Measurements from ENCODE around the gene DYRK1A. TPM values are rescaled to one million over a fixed set of nuclear protein-coding genes. Genes with fewer than 3 reads are reported as not detected.

Gene DYRK1A
- total RNA-seq, 1 experiment from 2014 or later: 48.7 TPM

GRCh38 chr21:37405629-37406028 lies 39.1 kb downstream of the DYRK1A start:
- CTCF ChIA-PET: no interaction called here
- no TSS peak for BruUV-seq (replicated peaks)
- Histone ChIP-seq H3K9me2 (replicated peaks; ENCODE audit: low read length) (no peaks in the 10 kb centered on the region), H3K9ac (ENCODE audit: low read length) (no peak overlapping the region), H3K9me3 (ENCODE audit: low read length) (peaks cover 5% of the 10 kb centered on the region), H3K79me2 (ENCODE audit: low read length) (peaks cover 98% of the 10 kb centered on the region), H3F3A (ENCODE audit: low read length, unreplicated experiment) (no peaks in the 10 kb centered on the region), H2AFZ (ENCODE audit: low read length) (no peak overlapping the region), H3K4me2 (ENCODE audit: low read length) (no peak overlapping the region), H3K27me3 (ENCODE audit: low read length) (no peaks in the 10 kb centered on the region), H3K36me3 (ENCODE audit: low read depth, low read length) (peaks cover 12% of the 10 kb centered on the region), H4K20me1 (ENCODE audit: low read length) (peaks cover 65% of the 10 kb centered on the region), H3K4me1 (ENCODE audit: insufficient read depth, low read length) (no peaks in the 10 kb centered on the region), H3K27ac (ENCODE audit: low read length) (no peak overlapping the region), H3K4me3 (ENCODE audit: low read length) (no peak overlapping the region)
- intact Hi-C loops (cut with micrococcal nuclease): no loop called here
- no peak for TF ChIP-seq CTCF (conservative IDR thresholded peaks at IDR 0.05; ENCODE audit: low read depth, low read length)
- TF ChIP-seq EZH2 (IDR thresholded peaks at IDR 0.05; ENCODE audit: low read length, unreplicated experiment): no peak
- TF ChIP-seq EZH2phosphoT487 (IDR thresholded peaks at IDR 0.05; ENCODE audit: borderline replicate concordance, low read length): no peak
- ATAC-seq (no peak), DNase-seq (no peak)
- POLR2A ChIA-PET (ENCODE audit: unreplicated experiment): no interaction called here

DNA sequence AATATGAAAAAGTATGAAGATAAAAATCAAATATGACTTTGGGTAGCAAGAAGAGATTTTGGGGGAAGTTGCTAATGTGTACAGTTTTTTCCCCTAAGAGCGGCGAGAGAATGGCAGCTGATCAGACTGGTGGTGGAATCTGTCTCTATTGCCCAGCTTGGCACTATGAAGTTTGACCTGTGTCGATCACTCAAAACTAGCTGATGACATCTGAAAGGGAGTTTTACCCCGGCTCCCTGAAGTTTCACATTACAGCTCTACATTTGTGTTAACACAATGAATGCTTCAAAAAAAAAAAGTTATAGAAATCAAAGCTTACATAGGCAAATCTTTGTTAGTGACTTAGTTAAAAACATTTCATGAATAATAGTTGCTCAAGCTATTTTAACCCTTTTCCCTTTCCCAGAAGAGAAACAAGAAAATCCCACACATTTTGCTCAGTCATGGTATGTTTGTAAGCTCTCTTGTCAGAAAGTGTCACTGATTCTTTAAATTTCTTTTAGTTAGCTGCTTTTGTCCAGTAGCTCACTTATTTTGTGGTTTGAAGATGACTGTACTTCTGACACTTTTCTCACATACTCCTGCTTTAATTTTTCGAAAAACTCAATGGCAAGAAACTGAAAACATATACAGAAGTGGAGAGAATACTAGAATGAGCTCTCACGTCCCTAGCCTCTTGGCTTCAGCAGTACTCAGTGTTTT lies 41.3 kb downstream of the DYRK1A start:
- no TSS peak for BruUV-seq (replicated peaks)
- peaks cover 75% of the 10 kb centered on the region for H4K20me1 ChIP-seq (ENCODE audit: low read length)

More for the DNA sequence above, 41.3 kb downstream of the DYRK1A start:
- ChIA-PET POLR2A (ENCODE audit: unreplicated experiment) (no interaction called here), CTCF (no interaction called here)
- H3K4me2 ChIP-seq (ENCODE audit: low read length): no peak overlapping the region
- H2AFZ ChIP-seq (ENCODE audit: low read length): no peak overlapping the region
- H3K4me1 ChIP-seq (ENCODE audit: insufficient read depth, low read length): no peaks in the 10 kb centered on the region
- H3K36me3 ChIP-seq (ENCODE audit: low read depth, low read length): peaks cover 3% of the 10 kb centered on the region; the same call in 1 of the 2 replicates
- H3K4me3 ChIP-seq (ENCODE audit: low read length): no peak overlapping the region
- H3K27ac ChIP-seq (ENCODE audit: low read length): no peak overlapping the region
- no peaks in the 10 kb centered on the region for H3K9me3 ChIP-seq (ENCODE audit: low read length)
- DNase-seq (no peak), ATAC-seq (no peak)
- intact Hi-C loops (cut with micrococcal nuclease): no loop called here
- H3F3A ChIP-seq (ENCODE audit: low read length, unreplicated experiment): no peaks in the 10 kb centered on the region
- H3K9ac ChIP-seq (ENCODE audit: low read length): no peak overlapping the region
- no peaks in the 10 kb centered on the region for H3K9me2 ChIP-seq (replicated peaks; ENCODE audit: low read length)
- no peaks in the 10 kb centered on the region for H3K27me3 ChIP-seq (ENCODE audit: low read length)
- H3K79me2 ChIP-seq (ENCODE audit: low read length): peaks cover 98% of the 10 kb centered on the region
- TF ChIP-seq EZH2 (IDR thresholded peaks at IDR 0.05; ENCODE audit: low read length, unreplicated experiment): no peak
- TF ChIP-seq EZH2phosphoT487 (IDR thresholded peaks at IDR 0.05; ENCODE audit: borderline replicate concordance, low read length): no peak
- TF ChIP-seq CTCF (conservative IDR thresholded peaks at IDR 0.05; ENCODE audit: low read depth, low read length): no peak
